Limb (tissue), 2 donors: ENCODE measurements around the gene AK3.
"Not testable (repeated sequence)": the region's sequence is repeated elsewhere in the genome, so short reads cannot be mapped to it uniquely, and the experiment has no call there.

Experiments
- DNase-seq, 2 donors: peaks; one replicate each; pipeline ENCODE4 v3.0.0-alpha.2; 2016; ENCODE audit errors: extremely low spot score in 2 of 2

Gene AK3

GRCh38 chr9:4740638-4741364 lies at the start of gene AK3:
AK3 (minus strand) TSS chr9:4741202; CDS start chr9:4741087, 115 bp downstream.
- DNase-seq, result peak; percentile 81 to 92

- no peak for DNase-seq
Measured at GRCh38 chr9:4788703-4789102, 47.7 kb upstream of the AK3 start.

- DNase-seq, result no peak
Measured at GRCh38 chr9:4787876-4788275, 46.9 kb upstream of the AK3 start.

GRCh38 chr9:4786599-4786998 lies 45.6 kb upstream of the AK3 start:
- no peak for DNase-seq

- DNase-seq, result no peak
Measured at GRCh38 chr9:4784403-4784802, 43.4 kb upstream of the AK3 start.

GRCh38 chr9:4783191-4783590 lies 42.2 kb upstream of the AK3 start:
- not testable (repeated sequence) for DNase-seq

GRCh38 chr9:4781408-4781807 lies 40.4 kb upstream of the AK3 start:
- DNase-seq, result no peak

- DNase-seq, result no peak
Measured at GRCh38 chr9:4780651-4781050, 39.6 kb upstream of the AK3 start.

GRCh38 chr9:4774958-4775357 lies 34.0 kb upstream of the AK3 start:
- DNase-seq, result not testable (repeated sequence)

GRCh38 chr9:4774209-4774608 lies 33.2 kb upstream of the AK3 start:
- DNase-seq, result no peak

- DNase-seq, result no peak
Measured at GRCh38 chr9:4771788-4772187, 30.8 kb upstream of the AK3 start.

- no peak for DNase-seq
Measured at GRCh38 chr9:4769321-4770080, 28.5 kb upstream of the AK3 start.

GRCh38 chr9:4768681-4769080 lies 27.7 kb upstream of the AK3 start:
- DNase-seq, result no peak

- no peak for DNase-seq
Measured at GRCh38 chr9:4764033-4764432, 23.0 kb upstream of the AK3 start.

- DNase-seq, result peak in 1 of 2 donors; percentile 35
Measured at GRCh38 chr9:4762886-4763541, 22.0 kb upstream of the AK3 start.

GRCh38 chr9:4762108-4762885 lies 21.3 kb upstream of the AK3 start:
- DNase-seq, result peak; percentile 73 to 74

GRCh38 chr9:4760122-4760521 lies 19.1 kb upstream of the AK3 start:
- DNase-seq, result no peak

- DNase-seq, result no peak
Measured at GRCh38 chr9:4756420-4756819, 15.4 kb upstream of the AK3 start.

- no peak for DNase-seq
Measured at GRCh38 chr9:4755026-4755609, 14.1 kb upstream of the AK3 start.

- not testable (repeated sequence) for DNase-seq
Measured at GRCh38 chr9:4754530-4754929, 13.5 kb upstream of the AK3 start.

GRCh38 chr9:4750023-4750673 lies 9.1 kb upstream of the AK3 start:
- DNase-seq, result peak in 1 of 2 donors; percentile 35
